ENCODE measurements around the gene EEF1A1. TPM values are rescaled to one million over a fixed set of nuclear protein-coding genes. Genes with fewer than 3 reads are reported as not detected.
"Not testable (repeated sequence)": the region's sequence is repeated elsewhere in the genome, so short reads cannot be mapped to it uniquely, and the experiment has no call there.

EEF1A1 gene
- total RNA-seq, 2 donors from 2014 or later = 4,267 to 4,798 TPM

- no peak for ATAC-seq
These were observed 43.9 kb upstream of the EEF1A1 start for GRCh38 chr6:73564578-73565345.

GRCh38 chr6:73562558-73562957 lies 41.7 kb upstream of the EEF1A1 start:
- ATAC-seq (no peak), DNase-seq (no peak)
- 51 to 52% methylated on average over 2 of the region's 2 CpGs for WGBS, 2 donors
- Histone ChIP-seq H3K27ac (no peak overlapping the region), H3K4me3 (no peak overlapping the region), H3K36me3 (replicated peaks in 1 of 2; ENCODE audit: insufficient read depth in 1 of 2, low read depth in 2 of 2) (no peaks in the 10 kb centered on the region), H3K4me1 (peaks cover 14% of the 10 kb centered on the region), H3K9me3 (no peaks in the 10 kb centered on the region), H3K27me3 (no peaks in the 10 kb centered on the region)
- no peak for TF ChIP-seq POLR2A (IDR thresholded peaks at IDR 0.05)
- no peak for TF ChIP-seq CTCF (IDR thresholded peaks at IDR 0.05)
- intact Hi-C loops (cut with DNase I) = no loop called here

More at GRCh38 chr6:73564578-73565345, 43.9 kb upstream of the EEF1A1 start:
- 92 to 95% methylated on average over 17 of the region's 17 CpGs for WGBS, 2 donors
- Histone ChIP-seq H3K4me1 (peaks cover 18% of the 10 kb centered on the region), H3K9me3 (no peaks in the 10 kb centered on the region), H3K4me3 (no peak overlapping the region), H3K27ac (no peak overlapping the region), H3K27me3 (no peaks in the 10 kb centered on the region), H3K36me3 (replicated peaks in 1 of 2; ENCODE audit: insufficient read depth in 1 of 2, low read depth in 2 of 2) (no peaks in the 10 kb centered on the region)
- no peak for DNase-seq
- TF ChIP-seq POLR2A (IDR thresholded peaks at IDR 0.05) (no peak), CTCF (IDR thresholded peaks at IDR 0.05) (no peak)
- intact Hi-C loops (cut with DNase I) = no loop called here

- intact Hi-C loops (cut with DNase I) = no loop called here
- TF ChIP-seq CTCF (IDR thresholded peaks at IDR 0.05) (no peak), POLR2A (IDR thresholded peaks at IDR 0.05) (no peak)
- H3K27me3 ChIP-seq = no peaks in the 10 kb centered on the region
- WGBS, 2 donors = 83 to 92% methylated on average over 9 of the region's 9 CpGs
- H3K4me1 ChIP-seq = no peaks in the 10 kb centered on the region
- H3K27ac ChIP-seq = no peak overlapping the region
- ATAC-seq = no peak
- H3K9me3 ChIP-seq = no peaks in the 10 kb centered on the region
- H3K4me3 ChIP-seq = no peak overlapping the region
- no peaks in the 10 kb centered on the region for H3K36me3 ChIP-seq (replicated peaks in 1 of 2; ENCODE audit: insufficient read depth in 1 of 2, low read depth in 2 of 2)
- no peak for DNase-seq
These were observed 40.1 kb upstream of the EEF1A1 start for GRCh38 chr6:73560853-73561407.

GRCh38 chr6:73560182-73560732 lies 39.4 kb upstream of the EEF1A1 start:
- ATAC-seq (no peak), DNase-seq (no peak)
- Histone ChIP-seq H3K9me3 (no peaks in the 10 kb centered on the region), H3K4me3 (no peak overlapping the region), H3K36me3 (replicated peaks in 1 of 2; ENCODE audit: insufficient read depth in 1 of 2, low read depth in 2 of 2) (no peaks in the 10 kb centered on the region), H3K27me3 (no peaks in the 10 kb centered on the region), H3K27ac (no peak overlapping the region), H3K4me1 (no peaks in the 10 kb centered on the region)
- no peak for TF ChIP-seq CTCF (IDR thresholded peaks at IDR 0.05)
- TF ChIP-seq POLR2A (IDR thresholded peaks at IDR 0.05) = no peak
- 53% methylated on average over 8 of the region's 8 CpGs for WGBS, 2 donors
- intact Hi-C loops (cut with DNase I) = no loop called here

- WGBS, 2 donors = 96 to 98% methylated on average over 12 of the region's 12 CpGs
- not testable (repeated sequence) for ATAC-seq
These were observed 38.6 kb upstream of the EEF1A1 start for GRCh38 chr6:73559399-73559794.

More at GRCh38 chr6:73559399-73559794, 38.6 kb upstream of the EEF1A1 start:
- H3K9me3 ChIP-seq; H3K36me3 ChIP-seq (replicated peaks in 1 of 2; ENCODE audit: insufficient read depth in 1 of 2, low read depth in 2 of 2); H3K4me1 ChIP-seq; H3K27me3 ChIP-seq; DNase-seq; H3K27ac ChIP-seq; H3K4me3 ChIP-seq; intact Hi-C loops (cut with DNase I): not testable (repeated sequence)
